HG03457 (cell line): ENCODE data around the gene MSL2.
"Not testable (repeated sequence)": the region's sequence is repeated elsewhere in the genome, so short reads cannot be mapped to it uniquely, and the experiment has no call there.

Experiments
- ATAC-seq: cut with Tn5 transposase; IDR thresholded peaks from one replicate; pipeline ENCODE4 v1.9.1; 2021; ENCODE audit warnings: moderate number of reproducible peaks; ENCODE audit not compliant: unreplicated experiment

The MSL2 gene

GRCh38 chr3:136192831-136193230 is 3.3 kb downstream of the MSL2 start:
- no peak for ATAC-seq

GRCh38 chr3:136192195-136192594 is 3.9 kb downstream of the MSL2 start:
- not testable (repeated sequence) for ATAC-seq

GRCh38 chr3:136189859-136190617 is 6.1 kb downstream of the MSL2 start:
- no peak for ATAC-seq

- ATAC-seq = no peak
Measured at GRCh38 chr3:136189043-136189442, 7.1 kb downstream of the MSL2 start.

- ATAC-seq = no peak
Measured at GRCh38 chr3:136187868-136188267, 8.3 kb downstream of the MSL2 start.

GRCh38 chr3:136186846-136187245 is 9.3 kb downstream of the MSL2 start:
- ATAC-seq = no peak

GRCh38 chr3:136186344-136186743 is 9.8 kb downstream of the MSL2 start:
- ATAC-seq = no peak

GRCh38 chr3:136184703-136185102 is 11.4 kb downstream of the MSL2 start:
- no peak for ATAC-seq

- no peak for ATAC-seq
Measured at GRCh38 chr3:136181741-136182140, 14.4 kb downstream of the MSL2 start.

GRCh38 chr3:136177876-136178275 is 18.3 kb downstream of the MSL2 start:
- no peak for ATAC-seq

GRCh38 chr3:136173939-136174490 is 22.1 kb downstream of the MSL2 start:
- ATAC-seq = no peak

GRCh38 chr3:136171097-136171542 is 25.0 kb downstream of the MSL2 start:
- ATAC-seq = no peak

GRCh38 chr3:136168236-136168635 is 27.9 kb downstream of the MSL2 start:
- ATAC-seq = not testable (repeated sequence)

GRCh38 chr3:136166507-136166906 is 29.6 kb downstream of the MSL2 start:
- ATAC-seq = no peak

GRCh38 chr3:136163607-136164006 is 32.5 kb downstream of the MSL2 start:
- ATAC-seq = not testable (repeated sequence)

GRCh38 chr3:136162322-136162721 is 33.8 kb downstream of the MSL2 start:
- ATAC-seq = no peak

GRCh38 chr3:136161516-136161915 is 34.6 kb downstream of the MSL2 start:
- ATAC-seq = no peak

GRCh38 chr3:136152963-136153362 is 43.2 kb downstream of the MSL2 start:
- ATAC-seq = no peak

GRCh38 chr3:136152176-136152843 is 43.8 kb downstream of the MSL2 start:
- no peak for ATAC-seq

GRCh38 chr3:136151219-136151618 is 44.9 kb downstream of the MSL2 start:
- no peak for ATAC-seq

GRCh38 chr3:136149667-136150066 is 46.5 kb downstream of the MSL2 start:
- ATAC-seq = no peak
